H1 (cell line): ENCODE results near the gene KIF22. TPM values are rescaled to one million over a fixed set of nuclear protein-coding genes. Genes with fewer than 3 reads are reported as not detected.

Experiments
- CTCF ChIA-PET: fragments of 300-600 bp; sonication (Branson Sonifier 250); formaldehyde crosslinking; loops from one replicate; lab custom pipeline; 2021; ENCODE audit not compliant: partially characterized antibody; lab: Charles Lee
- POLR2A ChIA-PET: fragments of 300-600 bp; sonication (Branson Sonifier 250); formaldehyde crosslinking; loops from one replicate; lab custom pipeline; 2021; ENCODE audit warnings: inconsistent platforms; ENCODE audit not compliant: partially characterized antibody; lab: Charles Lee
- DNase-seq, 2 experiments: peaks; one replicate each; pipeline versions ENCODE4 v3.0.0 to v3.0.0-alpha.2; 2010 to 2022; ENCODE audit warnings: low spot score in 2 of 2, low read depth in 1 of 2, mixed read lengths in 1 of 2
- FAIRE-seq: peaks from 2 replicates; lab custom pipeline; 2011; peaks lifted over from hg19 to GRCh38; lab: Jason Lieb, UNC
- H2AFZ ChIP-seq: 2 replicates; pipeline ENCODE4 v1.8.1; 2012; ENCODE audit warnings: low read length, inconsistent platforms
- H2AK5ac ChIP-seq: 2 replicates; pipeline ENCODE4 v1.6.1; 2013; ENCODE audit warnings: low read depth, low read length
- H2BK120ac ChIP-seq: replicated peaks from 2 replicates; pipeline ENCODE3; 2013; ENCODE audit warnings: low read depth, low read length, inconsistent platforms
- H2BK12ac ChIP-seq: 2 replicates; pipeline ENCODE4 v1.6.1; 2013; ENCODE audit warnings: low read depth, low read length
- H2BK15ac ChIP-seq: 2 replicates; pipeline ENCODE4 v1.6.1; 2013; ENCODE audit warnings: low read length
- H2BK20ac ChIP-seq: 2 replicates; pipeline ENCODE4 v1.6.1; 2013; ENCODE audit warnings: low read length
- H2BK5ac ChIP-seq: 2 replicates; pipeline ENCODE4 v1.6.1; 2013; ENCODE audit warnings: low read depth, low read length
- H3K14ac ChIP-seq: 2 replicates; pipeline ENCODE4 v1.6.1; 2013; ENCODE audit warnings: inconsistent platforms; ENCODE audit not compliant: insufficient read length
- H3K18ac ChIP-seq: 2 replicates; pipeline ENCODE4 v1.6.1; 2013; ENCODE audit warnings: low read length; ENCODE audit errors: extremely low read depth
- H3K23ac ChIP-seq: 2 replicates; pipeline ENCODE4 v1.6.1; 2013; ENCODE audit warnings: inconsistent platforms; ENCODE audit not compliant: insufficient read length
- H3K23me2 ChIP-seq: 2 replicates; pipeline ENCODE4 v1.6.1; 2013; ENCODE audit warnings: low read depth, low read length
- H3K27ac ChIP-seq: 2 replicates; pipeline ENCODE4 v1.6.1; 2011; ENCODE audit warnings: low read depth, low read length, inconsistent platforms
- H3K27me3 ChIP-seq, 4 experiments: replicated peaks in 1 of 4; 1 replicate in 1 of 4; 2 replicates in 3 of 4; pipeline versions ENCODE4 v1.6.1 to v1.8.1; 2011 to 2013; ENCODE audit warnings: low read length in 3 of 4, mild to moderate bottlenecking in 3 of 4, inconsistent platforms in 2 of 4, mixed read lengths in 2 of 4, moderate library complexity in 1 of 4; ENCODE audit not compliant: control insufficient read depth in 3 of 4, insufficient read depth in 3 of 4; ENCODE audit errors: extremely low read depth in 1 of 4
- H3K36me3 ChIP-seq, 4 experiments: 2 replicates each; pipeline versions ENCODE4 v1.6.1 to v1.8.1; 2011 to 2013; ENCODE audit warnings: mild to moderate bottlenecking in 4 of 4, low read length in 3 of 4, moderate library complexity in 2 of 4, control low read depth in 1 of 4, inconsistent platforms in 1 of 4; ENCODE audit not compliant: insufficient read depth in 4 of 4, control insufficient read depth in 2 of 4
- H3K4ac ChIP-seq: replicated peaks from 2 replicates; pipeline ENCODE3; 2013; ENCODE audit warnings: low read length, low read depth, mixed read lengths, inconsistent platforms; ENCODE audit not compliant: insufficient read length
- H3K4me1 ChIP-seq, 4 experiments: replicated peaks in 1 of 4; 1 replicate in 1 of 4; 2 replicates in 3 of 4; pipeline versions ENCODE4 v1.6.1 to v1.8.1; 2011 to 2013; ENCODE audit warnings: low read length in 3 of 4, inconsistent platforms in 2 of 4, mixed read lengths in 1 of 4; ENCODE audit not compliant: insufficient read depth in 4 of 4, control insufficient read depth in 3 of 4
- H3K4me2 ChIP-seq, 2 experiments: 2 replicates each; pipeline versions ENCODE4 v1.6.1 to v1.8.1; 2011 to 2013; ENCODE audit warnings: low read depth in 2 of 2, low read length in 2 of 2, control low read depth in 1 of 2, inconsistent platforms in 1 of 2, mild to moderate bottlenecking in 1 of 2; ENCODE audit not compliant: insufficient read depth in 1 of 2
- H3K4me3 ChIP-seq, 4 experiments: fragments of 200-600, 300-600 bp in 1 of 4; sonication (generic), shearing (Covaris generic), sonication (Bioruptor Twin) in 1 of 4; 2 replicates each; pipeline versions ENCODE4 v1.5.1 to v1.8.1; 2011 to 2016; ENCODE audit warnings: low read length in 4 of 4, low read depth in 3 of 4, control low read depth in 2 of 4, inconsistent platforms in 2 of 4, mild to moderate bottlenecking in 2 of 4, mixed read lengths in 1 of 4, moderate library complexity in 1 of 4; ENCODE audit not compliant: insufficient read depth in 2 of 4; ENCODE audit errors: extremely low read depth in 1 of 4
- H3K56ac ChIP-seq: replicated peaks from 2 replicates; pipeline ENCODE3; 2013; ENCODE audit warnings: low read depth, mild to moderate bottlenecking, mixed read lengths, low read length, inconsistent platforms; ENCODE audit not compliant: insufficient read length
- H3K79me1 ChIP-seq: 2 replicates; pipeline ENCODE4 v1.6.1; 2013; ENCODE audit warnings: low read depth, low read length, control low read depth
- H3K79me2 ChIP-seq, 2 experiments: 2 replicates each; pipeline versions ENCODE4 v1.6.1 to v1.8.1; 2012 to 2013; ENCODE audit warnings: low read length in 2 of 2, mild to moderate bottlenecking in 2 of 2, inconsistent platforms in 1 of 2; ENCODE audit not compliant: insufficient read depth in 2 of 2, control insufficient read depth in 1 of 2
- H3K9ac ChIP-seq, 4 experiments: replicated peaks in 1 of 4; 1 replicate in 1 of 4; 2 replicates in 3 of 4; pipeline versions ENCODE4 v1.6.1 to v1.8.1; 2011 to 2013; ENCODE audit warnings: low read depth in 3 of 4, low read length in 3 of 4, control low read depth in 2 of 4, mild to moderate bottlenecking in 2 of 4, moderate library complexity in 2 of 4, inconsistent platforms in 1 of 4; ENCODE audit errors: extremely low read depth in 1 of 4
- H3K9me3 ChIP-seq, 2 experiments: 2 replicates each; pipeline versions ENCODE4 v1.6.1 to v1.8.1; 2012 to 2013; ENCODE audit warnings: mild to moderate bottlenecking in 2 of 2, moderate library complexity in 2 of 2, control low read depth in 1 of 2, inconsistent platforms in 1 of 2, low read depth in 1 of 2, low read length in 1 of 2, mixed read lengths in 1 of 2; ENCODE audit not compliant: insufficient read depth in 2 of 2
- H4K20me1 ChIP-seq, 2 experiments: replicated peaks in 1 of 2; 2 replicates each; pipeline versions ENCODE3 to v1.8.1; 2011 to 2013; ENCODE audit warnings: inconsistent platforms in 2 of 2, low read length in 2 of 2, mild to moderate bottlenecking in 1 of 2; ENCODE audit not compliant: insufficient read depth in 2 of 2, control insufficient read depth in 1 of 2
- H4K5ac ChIP-seq: 2 replicates; pipeline ENCODE4 v1.6.1; 2013; ENCODE audit warnings: low read length, low read depth, mixed read lengths, inconsistent platforms; ENCODE audit not compliant: insufficient read length
- H4K8ac ChIP-seq: 2 replicates; pipeline ENCODE4 v1.8.0; 2013; ENCODE audit warnings: mild to moderate bottlenecking, moderate library complexity, low read length, inconsistent platforms; ENCODE audit not compliant: insufficient read depth; ENCODE audit errors: extremely low read depth
- H4K91ac ChIP-seq: replicated peaks from 2 replicates; pipeline ENCODE3; 2013; ENCODE audit warnings: low read length, mixed read lengths, inconsistent platforms; ENCODE audit not compliant: insufficient read length
- RBBP5 ChIP-seq: IDR thresholded peaks from 2 replicates; pipeline ENCODE4 v1.7.1; 2012; ENCODE audit warnings: low read depth, mild to moderate bottlenecking, inconsistent platforms, low read length, moderate library complexity, borderline replicate concordance
- SP2 ChIP-seq: IDR thresholded peaks from 2 replicates; pipeline ENCODE4 v1.6.1; 2012; ENCODE audit warnings: mild to moderate bottlenecking, low read length, inconsistent platforms
- WGBS, 2 experiments: shearing (Covaris generic) in 1 of 2; methylation state at CpG; one replicate each; pipeline versions ENCODE4 v1.1.6 to v1.1.7; 2013 to 2015; ENCODE audit warnings: low lambda C conversion rate in 2 of 2, mixed read lengths in 2 of 2, inconsistent platforms in 1 of 2, low coverage in 1 of 2, missing lambda C conversion rate in 1 of 2; ENCODE audit not compliant: insufficient replicate concordance in 2 of 2, insufficient coverage in 1 of 2, insufficient read length in 1 of 2; ENCODE audit errors: extremely low coverage in 1 of 2, missing lambda C conversion rate in 1 of 2; 5-methylcytosine and 5-hydroxymethylcytosine counted together
- polyA plus RNA-seq, 7 experiments: library from polyadenylated mRNA; depleted of rRNA in 3 of 7; stranded (reverse) in 5 of 7; unstranded in 2 of 7; fragments of >200 nt in 5 of 7; fragments of 200-250 nt in 2 of 7; gene quantifications; 1 replicate in 5 of 7; 2 replicates in 1 of 7; 4 replicates in 1 of 7; pipeline versions ENCODE4 v1.2.1 to v1.2.3, GENCODE V29; 2011 to 2013; ENCODE audit warnings: missing spikeins in 2 of 7, mixed read lengths in 2 of 7
- total RNA-seq: library from RNA; stranded (reverse); fragmentation: NEBNext Ultra II Directional; extraction: Animal tissue kit (Norgen Biotek cat#: 25700); gene quantifications from 2 replicates; pipeline ENCODE4 v1.2.1, GENCODE V29; 2021

The KIF22 gene
- total and polyA plus RNA-seq, 2 of the 8 experiments (the other 6 are each of a cell fraction or from before 2014, with no cell fraction given) = 139 to 142 TPM

DNA sequence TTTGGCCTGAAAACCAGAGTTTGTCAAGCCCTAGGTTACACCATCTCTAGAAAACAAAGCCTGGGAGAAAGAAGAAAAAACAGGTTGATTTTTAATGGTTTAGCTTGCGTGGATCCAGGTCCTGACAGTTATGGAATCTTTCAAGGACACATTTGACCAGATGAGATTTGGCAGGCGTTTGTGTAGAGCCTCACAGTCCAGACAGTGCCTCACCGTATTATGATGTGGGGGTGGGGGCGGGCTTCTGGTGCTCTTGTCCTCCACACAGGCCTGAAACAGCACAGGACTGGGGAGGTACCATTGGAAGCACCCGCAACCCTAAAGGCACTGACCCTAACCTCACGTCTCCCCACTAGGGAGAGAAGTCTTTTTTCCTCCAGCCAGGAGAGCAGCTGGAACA is 49.3 kb downstream of the KIF22 start:
- no peak overlapping the region for H3K9ac ChIP-seq
- no peak overlapping the region for H2BK20ac ChIP-seq
- FAIRE-seq (no peak), DNase-seq (no peak)
- no peak overlapping the region for H3K18ac ChIP-seq
- H3K79me2 ChIP-seq = no peaks in the 10 kb centered on the region
- H3K36me3 ChIP-seq = no peaks in the 10 kb centered on the region
- no peaks in the 10 kb centered on the region; a peak in 1 of 7 replicates for H3K4me1 ChIP-seq
- H3K56ac ChIP-seq = no peak overlapping the region
- no peak overlapping the region for H3K14ac ChIP-seq
- H3K4ac ChIP-seq = no peak overlapping the region
- no peak overlapping the region for H2BK5ac ChIP-seq
- no peaks in the 10 kb centered on the region for H3K27me3 ChIP-seq
- no peaks in the 10 kb centered on the region for H3K9me3 ChIP-seq
- no peaks in the 10 kb centered on the region for H4K20me1 ChIP-seq
- H4K8ac ChIP-seq = no peak overlapping the region
- H4K5ac ChIP-seq = no peak overlapping the region
- no peak overlapping the region for H3K27ac ChIP-seq
- no peak overlapping the region for H3K4me2 ChIP-seq
- TF ChIP-seq RBBP5 = no peak
- TF ChIP-seq SP2 = no peak
- ChIA-PET POLR2A (interaction anchor here (0.6 to 12.7 kb wide), 4 partner anchors 16 to 139 kb away, joined by 3 to 167 read pairs (median 3); partner anchors contain the start of genes MVP and PAGR1), CTCF (interaction anchor here (0.7 to 4.2 kb wide), 5 partner anchors 10 to 192 kb away, joined by 3 to 28 read pairs (median 6); partner anchors contain the start of genes MVP and TLCD3B)
- H2AK5ac ChIP-seq = no peak overlapping the region
- no peak overlapping the region for H4K91ac ChIP-seq
- no peaks in the 10 kb centered on the region for H3K79me1 ChIP-seq
- no peak overlapping the region for H2BK120ac ChIP-seq
- H3K23ac ChIP-seq = no peak overlapping the region
- WGBS, 2 experiments = 93% methylated on average over 6 of the region's 6 CpGs; no CpG with 5 or more reads in 1 of the 2 experiments
- H2BK15ac ChIP-seq = no peak overlapping the region
- H3K23me2 ChIP-seq = no peaks in the 10 kb centered on the region
- H2BK12ac ChIP-seq = no peak overlapping the region
- H3K4me3 ChIP-seq = no peak overlapping the region
- no peak overlapping the region for H2AFZ ChIP-seq
